GM21825 (cell line): ENCODE data around the gene STMN3.
"Not testable (repeated sequence)": the region's sequence is repeated elsewhere in the genome, so short reads cannot be mapped to it uniquely, and the experiment has no call there.

ENCODE experiments used
- ATAC-seq: cut with Tn5 transposase; IDR thresholded peaks from one replicate; pipeline ENCODE4 v1.9.1; 2021; ENCODE audit warnings: mild to moderate bottlenecking, moderate library complexity; ENCODE audit not compliant: unreplicated experiment

Gene STMN3

DNA sequence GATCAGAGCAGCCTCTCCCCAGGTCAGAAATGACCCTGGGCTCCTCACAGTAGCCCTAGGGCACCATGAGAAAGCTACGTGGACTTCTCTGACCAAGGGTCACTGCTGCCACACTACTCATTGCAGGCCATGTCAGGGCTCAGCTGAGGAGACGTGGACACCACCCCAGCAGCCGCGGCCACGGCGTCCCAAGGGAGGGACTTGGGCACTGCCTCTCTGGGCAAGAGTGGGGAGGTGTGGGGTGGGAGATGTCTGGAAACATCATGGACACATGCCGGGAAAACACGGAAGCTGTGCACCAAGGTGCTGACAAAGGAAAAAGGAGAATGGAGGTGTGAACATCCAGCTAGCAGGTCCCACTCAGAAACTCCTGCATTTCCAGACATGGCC is 35.4 kb downstream of the STMN3 start:
- ATAC-seq, result no peak

DNA sequence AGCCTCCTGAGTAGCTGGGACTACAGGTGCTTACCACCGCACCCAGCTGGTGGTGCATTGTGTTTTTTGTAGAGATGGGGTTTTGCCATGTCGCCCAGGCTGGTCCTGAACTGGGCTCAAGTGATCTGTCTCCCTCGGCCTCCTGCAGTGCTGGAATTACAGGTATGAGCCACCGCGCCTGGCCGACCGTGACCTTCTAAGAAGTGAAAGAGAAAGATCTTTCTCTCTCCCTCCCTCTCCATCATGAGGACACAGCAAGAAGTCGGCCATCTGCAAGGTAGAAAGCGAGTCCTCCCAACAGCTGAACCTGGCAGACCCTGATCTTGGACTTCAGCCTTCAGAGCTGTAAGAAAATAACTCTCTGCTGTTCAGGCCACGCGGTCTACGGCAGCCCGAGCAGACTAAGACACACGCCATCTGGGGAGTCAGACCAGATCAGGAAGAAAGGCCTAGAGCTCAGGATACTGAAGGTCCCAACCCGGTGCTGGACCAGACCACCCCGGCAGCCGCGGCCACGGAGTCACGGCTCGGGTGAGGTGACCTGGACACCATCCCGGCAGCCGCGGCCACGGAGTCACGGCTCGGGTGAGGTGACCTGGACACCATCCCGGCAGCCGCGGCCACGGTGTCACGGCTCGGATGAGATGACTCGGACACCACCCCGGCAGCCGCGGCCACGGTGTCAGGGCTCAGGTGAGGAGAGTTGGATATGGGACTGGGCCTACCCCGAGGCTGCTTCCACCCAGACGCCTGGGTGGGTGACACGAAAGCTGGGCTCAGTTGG is 35.9 kb downstream of the STMN3 start:
- no peak for ATAC-seq

DNA sequence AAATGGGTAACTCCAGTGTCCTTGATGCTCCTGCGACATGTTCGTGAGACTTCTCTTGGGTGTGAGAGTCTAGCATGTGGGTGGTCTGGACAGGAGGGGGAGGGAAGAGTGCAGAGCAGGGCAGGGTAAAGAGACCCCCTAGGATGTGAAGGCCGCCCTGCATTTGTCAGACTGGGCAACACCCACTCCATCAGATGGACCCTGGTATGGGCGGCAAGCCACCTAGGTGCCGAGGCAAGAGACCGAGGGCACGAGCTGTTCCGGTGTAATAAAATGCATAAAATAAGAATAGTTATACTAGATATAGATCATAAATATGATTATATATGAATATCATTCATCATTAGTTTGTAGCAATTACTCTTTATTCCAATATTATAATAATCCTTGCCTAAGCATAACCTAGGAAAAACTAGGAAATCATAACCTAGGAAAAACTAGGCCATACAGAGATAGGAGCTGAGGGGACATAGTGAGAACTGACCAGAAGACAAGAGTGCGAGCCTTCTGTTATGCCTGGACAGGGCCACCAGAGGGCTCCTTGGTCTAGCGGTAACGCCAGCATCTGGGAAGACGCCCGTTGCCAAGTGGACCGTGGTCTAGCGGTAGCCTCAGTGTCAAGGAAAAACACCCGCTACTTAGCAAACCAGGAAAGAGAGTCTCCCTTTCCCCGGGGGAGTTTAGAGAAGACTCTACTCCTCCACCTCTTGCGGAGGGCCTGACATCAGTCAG is 39.2 kb downstream of the STMN3 start:
- ATAC-seq, result not testable (repeated sequence)

DNA sequence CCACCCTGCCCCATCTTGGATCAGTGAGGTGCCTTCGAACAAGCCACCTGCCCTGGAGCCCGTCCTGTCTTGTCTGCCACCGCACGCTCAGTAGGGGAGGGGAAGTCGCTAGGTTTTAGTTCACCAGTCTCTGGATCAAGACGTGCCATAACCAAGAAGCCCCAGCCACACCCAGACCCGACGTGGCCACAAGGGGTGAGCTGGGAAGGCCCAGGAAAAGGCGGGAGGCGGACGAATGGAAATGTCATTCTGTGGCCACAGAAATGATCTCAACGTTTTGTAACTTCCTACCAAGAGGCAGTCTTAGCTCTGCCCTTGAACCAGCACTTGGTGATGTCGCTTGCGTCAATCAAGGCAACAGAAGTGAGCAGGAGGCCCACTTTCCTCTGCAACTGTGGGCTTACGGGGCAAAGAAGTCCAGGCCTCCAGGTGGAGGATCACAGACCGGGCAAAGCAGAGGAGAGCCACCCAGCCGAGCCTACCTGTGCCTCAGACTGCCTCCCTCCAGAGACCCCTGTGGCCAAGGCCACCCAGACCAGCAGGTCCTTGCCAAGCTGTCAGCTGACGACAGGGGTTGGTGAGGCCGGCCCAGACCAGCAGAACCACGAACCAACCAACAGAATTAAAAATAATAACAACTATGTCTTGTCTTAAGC is 40.8 kb downstream of the STMN3 start:
- ATAC-seq, result no peak

DNA sequence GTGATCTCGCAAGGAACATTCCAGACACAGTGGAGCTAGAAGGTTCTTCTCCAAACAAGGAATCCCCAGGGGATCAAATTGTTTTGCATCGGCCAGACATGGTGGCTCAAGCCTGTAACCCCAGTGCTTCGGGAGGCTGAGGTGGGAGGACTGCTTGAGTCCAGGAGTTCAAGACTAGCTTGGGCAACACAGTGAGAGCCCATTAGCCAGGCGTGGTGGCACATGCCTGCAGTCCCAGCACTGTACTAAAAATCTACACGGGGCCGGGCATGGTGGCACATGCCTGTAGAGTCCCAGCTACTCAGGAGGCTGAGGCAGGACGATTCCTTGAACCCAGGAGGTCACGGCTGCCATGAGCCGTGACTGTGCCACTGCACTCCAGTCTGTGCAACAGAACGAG is 41.6 kb downstream of the STMN3 start:
- no peak for ATAC-seq

DNA sequence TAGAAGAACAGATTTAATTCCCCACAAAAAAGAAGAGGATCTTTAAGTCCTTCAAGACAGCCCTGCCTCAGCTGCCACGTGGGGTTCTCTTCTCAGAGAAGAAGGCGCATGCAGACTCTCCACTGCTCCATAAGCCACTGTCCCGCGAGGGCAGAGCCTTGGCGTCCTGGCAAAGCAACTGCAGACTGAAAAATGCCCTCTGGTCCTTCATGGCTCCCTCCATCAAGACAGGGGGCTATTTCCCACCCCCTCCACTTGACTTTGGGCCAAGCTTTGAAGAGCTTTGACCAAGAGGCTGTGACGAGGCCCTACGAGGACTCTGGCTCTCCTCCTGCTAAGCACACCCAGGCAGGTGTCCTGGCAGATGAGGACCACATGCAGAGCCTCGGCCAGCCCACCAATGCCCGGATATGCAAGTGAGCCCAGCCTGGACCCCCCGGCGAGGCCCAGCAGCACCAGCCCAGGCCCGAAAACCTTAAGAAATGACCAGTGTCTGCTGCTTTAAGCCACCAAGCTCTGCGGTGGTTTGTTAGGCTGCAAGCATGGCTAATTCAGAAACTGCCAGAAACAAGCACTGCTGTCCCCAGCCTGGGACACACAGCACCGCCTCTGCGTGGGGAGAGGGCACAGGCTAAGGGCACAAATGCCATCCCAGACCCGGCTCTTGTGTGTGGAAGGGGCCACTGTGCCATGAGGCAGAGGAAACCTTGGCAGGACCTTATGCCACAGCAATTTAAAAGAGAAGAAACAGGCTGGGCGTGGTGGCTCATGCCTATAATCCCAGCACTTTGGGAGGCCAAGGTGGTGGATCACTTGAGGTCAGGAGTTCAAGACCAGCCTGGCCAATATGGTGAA is 42.4 kb downstream of the STMN3 start:
- ATAC-seq, result no peak

DNA sequence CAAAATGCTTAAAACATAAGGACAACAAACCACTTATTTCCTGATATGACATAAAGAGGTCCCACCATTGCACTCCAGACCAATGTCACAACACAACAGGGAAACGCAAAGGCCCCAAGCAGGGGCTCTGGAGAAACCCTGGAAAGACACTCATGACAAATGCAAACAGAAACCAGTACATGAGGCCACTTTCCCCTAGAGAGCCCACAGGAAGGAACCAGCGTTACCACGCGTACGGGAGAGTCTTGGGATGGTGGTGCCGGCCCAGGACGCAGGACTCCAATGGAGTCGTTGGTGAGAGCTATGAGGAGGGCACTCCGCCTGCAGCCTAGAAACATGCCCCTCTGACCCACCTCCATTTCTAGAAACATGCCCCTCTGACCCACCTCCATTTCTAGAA is 46.5 kb downstream of the STMN3 start:
- no peak for ATAC-seq

DNA sequence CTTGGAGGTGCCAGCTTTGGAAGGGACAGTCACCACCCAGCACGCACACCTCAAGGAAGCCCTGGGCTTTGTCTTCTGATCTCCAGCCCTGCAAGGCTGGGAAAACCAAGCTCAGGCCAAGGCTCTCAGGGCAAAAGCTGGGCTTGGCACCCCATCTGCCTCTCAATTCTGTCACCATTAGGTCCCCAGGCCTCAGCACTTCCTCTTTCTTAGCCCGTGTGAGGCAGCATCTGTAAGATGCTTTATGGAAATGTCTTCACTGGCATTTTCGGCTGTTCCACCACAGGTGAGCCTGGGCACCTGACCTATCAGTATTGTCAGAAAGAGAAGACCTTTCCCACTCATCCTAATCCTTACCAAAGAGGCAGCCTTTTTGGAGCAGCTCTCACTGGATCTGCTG is 50.9 kb downstream of the STMN3 start:
- no peak for ATAC-seq

DNA sequence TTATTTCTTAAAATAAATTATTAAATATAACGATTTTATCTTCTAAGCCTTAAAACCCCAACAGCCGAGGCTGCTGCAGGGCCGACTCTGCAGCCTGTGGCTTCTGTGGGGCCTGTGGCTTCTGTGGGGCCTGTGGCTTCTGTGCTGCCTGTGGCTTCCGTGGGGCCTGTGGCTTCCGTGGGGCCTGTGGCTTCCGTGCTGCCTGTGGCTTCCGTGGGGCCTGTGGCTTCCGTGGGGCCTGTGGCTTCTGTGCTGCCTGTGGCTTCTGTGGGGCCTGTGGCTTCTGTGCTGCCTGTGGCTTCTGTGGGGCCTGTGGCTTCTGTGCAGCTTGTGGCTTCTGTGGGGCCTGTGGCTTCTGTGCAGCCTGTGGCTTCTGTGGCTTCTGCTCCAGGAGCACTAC is 51.5 kb downstream of the STMN3 start:
- ATAC-seq, result not testable (repeated sequence)

DNA sequence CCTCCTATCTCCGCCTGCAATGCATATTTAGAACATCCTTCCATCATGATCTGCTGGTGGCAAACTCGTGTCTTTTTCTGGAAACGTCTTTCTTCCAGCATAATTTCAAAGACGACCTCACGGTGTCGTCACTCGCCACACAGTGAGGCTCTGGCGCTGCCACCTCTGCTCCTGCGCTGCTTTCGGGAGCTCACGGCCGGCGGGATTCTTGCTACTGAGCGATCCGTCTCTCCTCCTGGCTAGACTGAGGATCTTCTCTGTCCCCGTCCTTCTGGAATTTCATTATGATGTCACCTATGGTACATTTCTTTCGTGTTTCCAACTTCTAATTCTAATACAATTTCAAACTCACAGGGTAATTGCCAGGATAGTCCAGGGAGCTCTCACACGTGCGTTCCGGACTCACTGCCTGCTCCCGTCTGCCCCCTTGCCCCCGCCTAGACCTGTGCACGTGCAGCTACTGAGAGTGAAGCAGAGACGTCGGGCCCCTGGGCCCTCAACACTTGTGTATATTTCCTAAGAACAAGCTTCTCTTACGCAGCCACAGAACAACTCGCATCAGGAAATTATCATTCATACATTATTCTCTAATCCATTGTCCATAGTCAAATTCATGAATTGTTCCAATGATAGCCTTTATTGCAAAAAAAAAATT is 53.7 kb downstream of the STMN3 start:
- ATAC-seq, result no peak

DNA sequence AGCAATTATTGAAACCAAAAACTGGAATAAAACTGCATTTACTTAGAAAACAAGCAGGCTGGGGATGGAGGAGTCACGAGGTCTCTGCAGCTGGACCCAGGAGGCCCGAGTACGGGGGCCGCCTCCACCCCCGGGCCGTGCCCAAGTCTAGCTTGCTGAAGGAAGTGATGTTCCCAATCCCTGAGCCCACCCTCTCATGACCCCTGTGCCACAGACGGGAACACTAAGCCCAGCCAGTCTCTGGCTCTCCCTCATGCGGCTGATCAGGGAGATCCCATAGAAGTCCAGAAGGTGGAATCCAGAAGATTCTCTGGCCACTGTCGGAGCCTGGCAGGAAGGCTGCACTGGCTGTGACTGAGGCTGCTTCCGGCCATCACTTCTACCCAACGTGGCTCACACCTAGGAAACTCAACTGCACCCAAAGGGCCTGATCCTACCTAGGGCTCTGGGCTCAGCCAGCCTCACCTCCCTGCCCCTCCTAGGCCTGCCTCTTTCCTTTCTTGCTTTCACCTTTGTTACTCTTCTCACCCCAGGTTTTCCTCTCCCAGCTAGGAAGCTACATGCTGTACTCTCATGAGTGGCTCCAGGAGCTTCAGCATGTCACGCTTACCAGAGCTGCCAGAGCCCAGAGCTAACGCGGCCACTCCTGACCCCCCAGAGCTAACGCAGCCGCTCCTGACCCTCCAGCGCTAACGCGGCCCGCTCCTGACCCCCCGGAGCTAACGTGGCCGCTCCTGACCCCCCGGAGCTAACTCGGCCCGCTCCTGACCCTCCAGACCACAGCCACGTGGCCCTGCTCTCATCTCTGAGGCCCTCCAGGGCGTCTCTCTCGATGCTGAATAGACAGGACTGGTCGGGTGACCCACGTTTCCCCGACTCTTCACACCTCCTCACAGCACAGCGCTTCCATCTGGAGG is 54.5 kb downstream of the STMN3 start:
- no peak for ATAC-seq

DNA sequence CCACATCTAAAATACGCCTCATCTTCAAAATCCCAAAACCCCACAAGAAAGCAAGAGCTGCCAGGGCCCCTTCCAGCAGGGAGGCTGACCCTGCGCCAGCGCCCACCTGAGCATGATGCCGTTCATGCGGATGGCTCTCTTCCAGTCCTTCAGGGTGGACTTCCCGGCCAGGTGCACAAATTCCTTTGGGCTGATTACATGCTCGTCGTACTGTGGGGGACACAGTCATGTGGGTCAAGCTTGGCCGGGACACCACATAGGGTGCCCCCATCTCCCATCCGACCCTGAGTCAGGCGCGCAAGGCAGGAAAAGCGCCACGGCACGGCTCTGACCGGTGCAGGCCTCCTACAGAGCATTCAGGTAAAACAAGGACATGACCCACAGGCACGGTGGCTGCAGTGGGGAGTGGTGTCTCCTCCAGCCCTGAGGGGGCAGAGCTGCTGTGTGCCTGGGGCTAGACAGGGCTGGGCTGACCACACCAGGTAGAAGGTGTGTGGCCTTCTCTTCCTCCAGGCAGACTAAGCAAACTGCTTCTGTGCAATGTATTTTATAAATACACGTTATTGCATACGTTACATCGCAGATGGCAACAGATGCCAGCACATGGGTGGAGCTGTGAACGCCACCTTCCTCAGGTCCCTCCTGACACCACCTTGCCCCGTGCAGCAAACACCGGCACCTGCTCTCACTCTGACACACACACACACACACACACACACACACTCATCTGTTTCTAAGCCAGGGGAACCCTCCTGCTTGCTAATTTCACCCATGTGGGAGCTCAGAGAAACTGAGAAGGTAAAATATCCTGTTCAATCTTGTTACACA is 55.4 kb downstream of the STMN3 start:
- no peak for ATAC-seq

DNA sequence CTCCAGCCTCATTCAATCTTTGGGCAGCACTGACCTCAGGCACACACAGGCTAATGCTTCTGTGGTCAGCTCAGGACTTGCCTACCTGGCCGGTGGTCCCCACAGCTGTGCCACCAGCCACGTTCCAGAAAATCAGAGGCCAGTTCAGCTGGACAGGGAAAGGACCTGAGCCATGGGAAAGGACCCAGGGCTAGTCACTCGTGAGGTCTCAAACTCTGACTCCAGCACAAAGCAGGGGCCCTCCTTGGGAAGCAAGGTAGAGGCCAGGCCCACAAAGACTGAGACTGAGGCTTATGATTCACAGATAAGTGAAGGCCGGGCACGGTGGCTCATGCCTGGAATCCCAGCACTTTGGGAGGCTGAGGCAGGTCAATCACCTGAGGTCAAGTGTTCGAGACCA is 56.8 kb downstream of the STMN3 start:
- ATAC-seq, result no peak

DNA sequence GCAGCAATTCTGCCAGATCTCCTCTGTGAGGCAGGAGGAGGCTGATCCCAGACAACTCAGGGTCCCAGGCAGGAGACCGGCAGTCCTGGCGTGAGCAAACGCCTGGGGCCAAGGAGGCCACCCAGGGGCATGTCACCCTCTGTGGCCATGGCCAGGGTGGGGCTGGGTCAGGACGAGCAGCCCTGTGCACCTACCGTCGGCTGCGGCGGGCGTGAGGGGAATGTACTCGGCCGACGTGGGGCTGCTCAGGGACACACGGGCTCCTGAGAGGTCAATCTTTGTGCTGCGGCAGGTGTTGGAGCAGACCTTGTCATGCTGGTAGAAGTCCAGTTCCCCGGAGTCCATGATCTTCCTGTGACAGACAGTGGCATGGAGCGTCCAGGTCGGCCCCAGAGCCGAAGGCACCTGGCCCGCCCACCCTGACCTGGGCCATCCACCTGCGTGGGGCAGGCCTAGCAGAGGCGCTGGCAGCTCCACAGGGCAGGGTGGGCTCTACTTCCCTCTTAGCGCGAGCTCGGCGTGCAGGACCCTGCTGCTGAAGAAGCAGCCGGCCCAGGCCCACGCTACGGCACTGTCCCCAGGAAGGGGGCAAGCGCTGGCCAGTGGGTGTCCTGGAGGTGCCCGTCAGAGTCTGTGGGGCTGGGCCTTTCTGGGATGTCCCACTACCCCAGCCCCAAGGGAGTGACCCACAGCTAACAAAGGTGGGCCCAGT is 57.7 kb downstream of the STMN3 start:
- ATAC-seq, result no peak

DNA sequence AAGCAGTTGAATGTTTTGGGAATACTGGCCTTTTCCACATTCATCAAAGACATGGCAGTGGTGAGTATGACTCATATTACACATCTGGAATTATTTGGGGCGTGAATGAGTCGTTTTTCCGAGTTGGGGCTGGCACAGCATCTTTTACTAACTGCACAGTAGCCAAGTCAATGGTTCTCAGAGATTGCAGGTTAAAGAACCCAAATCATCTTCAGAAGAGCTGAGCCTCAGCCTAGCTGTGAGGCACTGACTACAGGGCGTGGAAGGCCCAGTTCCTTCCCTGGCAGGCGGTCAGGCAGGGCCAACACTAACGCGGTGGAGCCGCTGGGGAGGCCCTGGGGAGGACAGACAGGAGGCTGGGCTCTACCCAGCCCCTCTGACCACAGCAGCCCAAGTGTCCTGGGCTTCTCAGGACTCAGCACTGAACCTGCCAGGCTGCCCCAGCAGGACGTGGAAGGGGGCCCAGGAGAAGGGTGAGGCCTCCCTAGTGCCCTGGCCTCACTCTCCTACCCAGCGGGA is 59.1 kb downstream of the STMN3 start:
- no peak for ATAC-seq

DNA sequence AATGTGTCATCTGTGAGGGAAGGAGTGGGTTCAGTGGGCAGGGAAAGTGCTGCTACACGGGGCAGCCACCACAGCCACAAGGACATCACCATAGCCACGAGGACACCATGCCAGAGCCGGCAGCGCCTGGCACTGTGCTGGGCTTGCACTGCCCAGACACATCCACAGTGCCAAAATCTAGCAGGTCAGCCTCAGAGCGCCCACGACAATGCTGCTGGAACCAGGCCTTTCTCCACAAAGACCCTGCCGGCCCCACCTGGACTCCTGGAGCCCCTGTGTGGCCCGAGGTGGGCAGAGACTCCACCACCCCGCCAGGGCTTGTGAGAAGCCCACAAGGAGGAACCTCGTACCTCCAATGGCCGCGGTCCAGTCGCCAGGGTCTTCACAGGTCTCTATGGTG is 60.6 kb downstream of the STMN3 start:
- ATAC-seq, result no peak

DNA sequence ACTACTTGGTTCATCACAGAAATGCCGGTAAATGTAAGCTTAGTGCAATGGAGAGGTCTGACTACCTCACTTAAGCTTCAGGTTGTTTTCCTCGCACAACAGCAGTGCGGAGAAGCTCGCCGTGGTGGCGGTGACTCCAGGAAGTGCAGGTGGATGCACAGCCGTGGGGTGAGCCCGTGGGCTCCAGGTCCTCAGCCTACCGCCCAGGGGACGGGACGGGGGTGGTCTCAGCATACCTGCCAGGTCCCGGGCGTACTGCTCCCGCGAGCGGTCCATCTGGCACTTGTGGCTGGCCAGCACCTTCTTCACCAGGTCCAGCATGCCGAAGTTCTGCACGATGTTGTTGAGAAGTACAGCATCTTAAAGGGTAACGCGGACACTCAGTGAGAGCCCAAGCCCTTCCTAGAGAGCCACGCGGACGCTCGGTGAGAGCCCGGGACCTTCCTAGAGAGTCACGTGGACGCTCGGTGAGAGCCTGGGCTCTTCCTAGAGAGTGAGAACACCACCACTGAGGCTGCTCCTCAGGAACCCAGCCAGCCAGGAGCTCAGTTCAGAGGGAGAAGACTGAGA is 61.4 kb downstream of the STMN3 start:
- ATAC-seq, result no peak
